K562 (cell line): ENCODE measurements around the gene MRPL58. TPM values are rescaled to one million over a fixed set of nuclear protein-coding genes. Genes with fewer than 3 reads are reported as not detected.
A peak's percentile ranks its signal among the peaks of the same experiment; 100 is the strongest.

Experiments
- C11orf30 ChIP-seq: fragments of 450-650 bp; IDR thresholded peaks from 2 replicates; pipeline ENCODE4 v1.6.1; 2016; ENCODE audit warnings: low read depth, mild to moderate bottlenecking
- FOS ChIP-seq: IDR thresholded peaks from 3 replicates; pipeline ENCODE4 v1.6.1; 2011; ENCODE audit not compliant: insufficient read length; ENCODE audit errors: extremely low read depth
- FOXA3 ChIP-seq, 2 experiments: fragments of 450-650 bp in 1 of 2; sonication (generic) in 1 of 2; formaldehyde crosslinking; IDR thresholded peaks in 1 of 2; conservative IDR thresholded peaks in 1 of 2; 2 replicates each; pipeline versions ENCODE4 v1.4.0 to v1.8.0; 2020 to 2022; ENCODE audit warnings: mild to moderate bottlenecking in 2 of 2, missing genetic modification reagents in 1 of 2
- ILF3 ChIP-seq: fragments of 450-650 bp; IDR thresholded peaks from 2 replicates; pipeline ENCODE4 v1.6.1; 2018; ENCODE audit warnings: antibody characterized with exemption, mild to moderate bottlenecking, moderate library complexity, borderline replicate concordance
- KLF6 ChIP-seq: fragments of 250-450 bp; sonication (Bioruptor Pico); IDR thresholded peaks from 2 replicates; pipeline ENCODE4 v1.4.0; 2020; ENCODE audit warnings: mild to moderate bottlenecking, moderate library complexity, borderline replicate concordance
- NFRKB ChIP-seq: fragments of 450-650 bp; IDR thresholded peaks from 2 replicates; pipeline ENCODE4 v1.6.1; 2016; ENCODE audit warnings: low read depth
- PHB2 ChIP-seq: fragments of 450-650 bp; IDR thresholded peaks from 2 replicates; pipeline ENCODE4 v1.6.1; 2017; ENCODE audit warnings: low read depth
- PRPF4 ChIP-seq: fragments of 200-400 bp; formaldehyde crosslinking; IDR thresholded peaks from one replicate; pipeline ENCODE4 v1.6.1; 2017; ENCODE audit warnings: low read length, low read depth, mild to moderate bottlenecking; ENCODE audit not compliant: insufficient read depth, poor library complexity, severe bottlenecking
- TEAD1 ChIP-seq, 2 experiments: fragments of 450-650 bp in 1 of 2; sonication (generic) in 1 of 2; formaldehyde crosslinking; IDR thresholded peaks; 2 replicates each; pipeline versions ENCODE4 v1.4.0 to v1.8.0; 2020 to 2022; ENCODE audit warnings: mild to moderate bottlenecking in 2 of 2, missing genetic modification reagents in 1 of 2
- ZNF24 ChIP-seq: fragments of 450-650 bp; IDR thresholded peaks from 2 replicates; pipeline ENCODE4 v1.6.1; 2016
- ZNF384 ChIP-seq: IDR thresholded peaks from 2 replicates; pipeline ENCODE4 v1.6.1; 2012; ENCODE audit warnings: low read depth, low read length, improper control_type of control experiment
- ZNF57 ChIP-seq: fragments of 450-650 bp; formaldehyde crosslinking; IDR thresholded peaks from 2 replicates; pipeline ENCODE4 v1.4.0; 2020; ENCODE audit warnings: mild to moderate bottlenecking, moderate library complexity
- polyA plus RNA-seq, 8 experiments: library from polyadenylated mRNA; depleted of rRNA in 4 of 8; stranded (reverse) in 5 of 8; unstranded in 3 of 8; fragments of >200 nt; fragmentation: Nextera tagmentation in 2 of 8; fragmentation: Illumina TruSeq in 1 of 8; extraction: Ambion mirVana in 2 of 8; extraction: Trizol in 1 of 8; gene quantifications; 2 replicates each; pipeline versions ENCODE4 v1.2.1 to v1.2.3, GENCODE V29; 2011 to 2014; ENCODE audit warnings: inconsistent platforms in 1 of 8, missing spikeins in 1 of 8
- total RNA-seq, 7 experiments: library from RNA; depleted of rRNA in 6 of 7; stranded (reverse); fragments of >200 nt in 6 of 7; fragmentation: Illumina TruSeq in 2 of 7; extraction: Trizol in 2 of 7; gene quantifications; 2 replicates each; pipeline versions ENCODE4 v1.2.1 to v1.2.3, GENCODE V29; 2011 to 2021; ENCODE audit warnings: low replicate concordance in 1 of 7
- TF ChIP-seq, protein P1 (sequence below): fragments of 250-450 bp; sonication (Bioruptor Pico); IDR thresholded peaks from 2 replicates; pipeline ENCODE4 v1.5.0; 2021; ENCODE audit warnings: mild to moderate bottlenecking, moderate library complexity
- TF ChIP-seq, protein P2 (sequence below): sonication (generic); IDR thresholded peaks from 2 replicates; pipeline ENCODE4 v1.6.1; 2016
- TF ChIP-seq, protein P3 (sequence below): fragments of 250-450 bp; sonication (Bioruptor Pico); IDR thresholded peaks from 2 replicates; pipeline ENCODE4 v1.5.0; 2020; ENCODE audit warnings: mild to moderate bottlenecking, borderline replicate concordance
- TF ChIP-seq, protein P4 (sequence below): fragments of 250-450 bp; sonication (Bioruptor Pico); IDR thresholded peaks from 2 replicates; pipeline ENCODE4 v1.8.0; 2021; ENCODE audit warnings: moderate library complexity, mild to moderate bottlenecking, inconsistent platforms
- TF ChIP-seq, protein P5 (sequence below): sonication (generic); formaldehyde crosslinking; IDR thresholded peaks from 2 replicates; pipeline ENCODE4 v1.8.0; 2022; ENCODE audit warnings: missing genetic modification reagents, mild to moderate bottlenecking, borderline replicate concordance

The MRPL58 gene
- total and polyA plus RNA-seq, 9 of the 15 experiments (the other 6 are each of a cell fraction or from before 2014, with no cell fraction given), result 30.8 to 107 (median 72.4) TPM

DNA sequence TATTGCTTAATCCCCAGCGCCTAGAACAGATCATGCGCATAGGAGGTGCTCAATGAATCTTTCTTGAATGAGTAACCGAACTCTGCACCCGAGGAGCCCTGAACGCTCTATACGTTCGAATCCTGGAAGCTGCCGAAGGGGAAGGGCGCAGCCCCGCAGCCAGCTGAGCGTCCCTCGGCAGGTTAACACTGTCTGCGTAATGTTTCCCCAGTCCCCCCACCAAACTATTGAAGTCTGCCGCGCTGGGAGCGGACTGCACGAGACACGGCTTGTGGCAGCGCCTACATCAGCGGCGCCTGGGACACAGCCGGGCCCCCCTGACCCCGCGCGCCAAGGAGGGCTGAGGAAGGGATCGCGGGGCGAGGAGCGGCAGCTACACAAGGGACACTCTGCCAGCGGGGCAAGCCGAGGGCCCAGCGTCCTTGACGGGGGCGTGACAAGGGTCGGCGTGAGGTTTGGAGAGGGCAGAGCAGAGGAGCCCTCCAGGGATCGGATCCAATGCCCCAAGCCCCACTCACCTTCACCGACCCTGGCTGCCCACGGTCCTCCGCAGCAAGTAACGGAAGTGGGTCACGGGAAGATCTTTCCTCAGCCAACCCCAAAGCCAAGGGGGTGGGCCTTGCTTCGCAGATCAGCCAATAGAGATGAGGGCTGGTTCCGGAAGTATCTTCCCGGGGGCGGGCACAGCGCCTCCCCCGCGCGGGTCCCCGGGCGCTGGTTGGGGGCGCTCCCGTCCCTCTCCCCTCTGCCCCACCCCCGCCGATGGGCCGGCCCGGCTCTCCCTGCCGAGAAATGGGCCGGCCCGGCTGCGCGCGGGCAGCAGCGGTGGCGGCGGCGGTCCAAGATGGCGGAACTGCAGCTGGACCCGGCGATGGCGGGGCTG lies 34.2 kb downstream of the MRPL58 start, which contains the start of the genes ATP5PD and KCTD2 (continued):
- TF ChIP-seq, protein P1, sequence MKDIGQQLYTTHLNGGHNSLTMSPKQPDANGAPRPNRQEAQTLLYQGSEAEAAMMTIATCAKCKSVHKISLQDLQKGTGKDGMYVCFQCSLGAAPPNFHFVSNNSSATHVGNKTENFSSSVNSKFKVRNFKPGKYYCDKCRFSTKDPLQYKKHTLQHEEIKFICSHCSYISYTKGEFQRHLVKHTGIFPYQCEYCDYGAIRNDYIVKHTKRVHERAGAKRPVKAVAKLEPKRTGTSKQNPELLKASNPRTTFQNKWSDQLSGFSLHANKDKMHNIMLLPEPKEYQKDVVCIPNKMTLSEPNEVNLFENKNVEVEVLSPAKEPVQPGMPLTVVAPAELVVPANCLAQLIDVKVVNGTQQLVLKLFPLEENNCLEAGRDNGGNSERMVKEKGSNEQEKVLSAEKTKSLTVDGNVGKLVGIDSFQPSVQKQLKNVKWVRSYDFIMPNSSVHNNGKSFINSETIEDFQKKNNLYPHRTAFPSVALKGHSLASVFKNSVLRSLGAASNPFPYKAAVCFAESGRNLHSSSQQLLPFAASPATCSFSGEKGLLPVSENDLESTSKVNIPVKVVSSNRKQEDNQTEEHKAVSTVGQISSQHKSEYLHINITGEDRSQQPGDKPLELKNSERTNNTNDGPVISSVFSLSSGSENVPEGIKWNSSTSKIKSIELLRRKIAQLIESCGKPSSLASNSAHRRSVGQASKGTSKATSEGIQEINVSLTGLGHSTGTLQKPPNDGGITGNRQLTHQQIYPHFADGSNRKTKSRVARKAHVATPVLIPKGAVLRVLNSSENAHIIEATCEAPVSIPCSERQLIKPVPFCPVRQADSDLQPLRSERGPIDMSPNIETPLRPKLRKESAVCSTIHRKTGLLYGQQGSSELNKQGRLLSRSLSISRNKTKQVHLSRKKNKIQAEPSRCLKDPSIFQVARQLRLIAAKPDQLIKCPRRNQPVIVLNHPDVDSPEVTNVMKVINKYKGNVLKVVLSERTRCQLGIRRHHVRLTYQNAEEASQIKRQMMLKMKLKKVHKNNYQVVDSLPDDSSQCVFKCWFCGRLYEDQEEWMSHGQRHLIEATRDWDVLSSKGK (CRISPR knock-in tag), result no peak
- TF ChIP-seq, protein P2, sequence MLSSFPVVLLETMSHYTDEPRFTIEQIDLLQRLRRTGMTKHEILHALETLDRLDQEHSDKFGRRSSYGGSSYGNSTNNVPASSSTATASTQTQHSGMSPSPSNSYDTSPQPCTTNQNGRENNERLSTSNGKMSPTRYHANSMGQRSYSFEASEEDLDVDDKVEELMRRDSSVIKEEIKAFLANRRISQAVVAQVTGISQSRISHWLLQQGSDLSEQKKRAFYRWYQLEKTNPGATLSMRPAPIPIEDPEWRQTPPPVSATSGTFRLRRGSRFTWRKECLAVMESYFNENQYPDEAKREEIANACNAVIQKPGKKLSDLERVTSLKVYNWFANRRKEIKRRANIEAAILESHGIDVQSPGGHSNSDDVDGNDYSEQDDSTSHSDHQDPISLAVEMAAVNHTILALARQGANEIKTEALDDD, result no peak
- TF ChIP-seq ZNF384 (no peak), ZNF57 (CRISPR knock-in tag) (no peak), NFRKB (peak; percentile 79), KLF6 (CRISPR knock-in tag) (no peak), PHB2 (no peak), C11orf30 (peak; percentile 89), PRPF4 (no peak), TEAD1 (CRISPR knock-in tag; IDR thresholded peaks at IDR 0.05) (no peak), FOS (peak; percentile 94), ZNF24 (no peak), FOXA3 (CRISPR knock-in tag; conservative IDR thresholded peaks at IDR 0.05 in 1 of 2, IDR thresholded peaks at IDR 0.05 in 1 of 2) (no peak), ILF3 (0 out of 2 replicates have a peak, but pooled peaks have one; percentile 35)
- TF ChIP-seq, protein P3, sequence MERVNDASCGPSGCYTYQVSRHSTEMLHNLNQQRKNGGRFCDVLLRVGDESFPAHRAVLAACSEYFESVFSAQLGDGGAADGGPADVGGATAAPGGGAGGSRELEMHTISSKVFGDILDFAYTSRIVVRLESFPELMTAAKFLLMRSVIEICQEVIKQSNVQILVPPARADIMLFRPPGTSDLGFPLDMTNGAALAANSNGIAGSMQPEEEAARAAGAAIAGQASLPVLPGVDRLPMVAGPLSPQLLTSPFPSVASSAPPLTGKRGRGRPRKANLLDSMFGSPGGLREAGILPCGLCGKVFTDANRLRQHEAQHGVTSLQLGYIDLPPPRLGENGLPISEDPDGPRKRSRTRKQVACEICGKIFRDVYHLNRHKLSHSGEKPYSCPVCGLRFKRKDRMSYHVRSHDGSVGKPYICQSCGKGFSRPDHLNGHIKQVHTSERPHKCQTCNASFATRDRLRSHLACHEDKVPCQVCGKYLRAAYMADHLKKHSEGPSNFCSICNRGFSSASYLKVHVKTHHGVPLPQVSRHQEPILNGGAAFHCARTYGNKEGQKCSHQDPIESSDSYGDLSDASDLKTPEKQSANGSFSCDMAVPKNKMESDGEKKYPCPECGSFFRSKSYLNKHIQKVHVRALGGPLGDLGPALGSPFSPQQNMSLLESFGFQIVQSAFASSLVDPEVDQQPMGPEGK (CRISPR knock-in tag), result no peak
- TF ChIP-seq, protein P4, sequence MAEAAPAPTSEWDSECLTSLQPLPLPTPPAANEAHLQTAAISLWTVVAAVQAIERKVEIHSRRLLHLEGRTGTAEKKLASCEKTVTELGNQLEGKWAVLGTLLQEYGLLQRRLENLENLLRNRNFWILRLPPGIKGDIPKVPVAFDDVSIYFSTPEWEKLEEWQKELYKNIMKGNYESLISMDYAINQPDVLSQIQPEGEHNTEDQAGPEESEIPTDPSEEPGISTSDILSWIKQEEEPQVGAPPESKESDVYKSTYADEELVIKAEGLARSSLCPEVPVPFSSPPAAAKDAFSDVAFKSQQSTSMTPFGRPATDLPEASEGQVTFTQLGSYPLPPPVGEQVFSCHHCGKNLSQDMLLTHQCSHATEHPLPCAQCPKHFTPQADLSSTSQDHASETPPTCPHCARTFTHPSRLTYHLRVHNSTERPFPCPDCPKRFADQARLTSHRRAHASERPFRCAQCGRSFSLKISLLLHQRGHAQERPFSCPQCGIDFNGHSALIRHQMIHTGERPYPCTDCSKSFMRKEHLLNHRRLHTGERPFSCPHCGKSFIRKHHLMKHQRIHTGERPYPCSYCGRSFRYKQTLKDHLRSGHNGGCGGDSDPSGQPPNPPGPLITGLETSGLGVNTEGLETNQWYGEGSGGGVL (CRISPR knock-in tag), result no peak
- TF ChIP-seq, protein P5, sequence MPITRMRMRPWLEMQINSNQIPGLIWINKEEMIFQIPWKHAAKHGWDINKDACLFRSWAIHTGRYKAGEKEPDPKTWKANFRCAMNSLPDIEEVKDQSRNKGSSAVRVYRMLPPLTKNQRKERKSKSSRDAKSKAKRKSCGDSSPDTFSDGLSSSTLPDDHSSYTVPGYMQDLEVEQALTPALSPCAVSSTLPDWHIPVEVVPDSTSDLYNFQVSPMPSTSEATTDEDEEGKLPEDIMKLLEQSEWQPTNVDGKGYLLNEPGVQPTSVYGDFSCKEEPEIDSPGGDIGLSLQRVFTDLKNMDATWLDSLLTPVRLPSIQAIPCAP (CRISPR knock-in tag), result no peak
